Colon (tissue), 2 donors: ENCODE results near the gene EIF4H.
"Not testable (repeated sequence)": the region's sequence is repeated elsewhere in the genome, so short reads cannot be mapped to it uniquely, and the experiment has no call there.

Experiments
- FAIRE-seq: peaks from 2 replicates; lab custom pipeline; 2012; peaks lifted over from hg19 to GRCh38; lab: Jason Lieb, UNC
- donor health status: control.
- donor health status: control.

Gene EIF4H

GRCh38 chr7:74199551-74200355 is 25.6 kb downstream of the EIF4H start:
- FAIRE-seq: no peak

GRCh38 chr7:74202841-74203556 is 28.8 kb downstream of the EIF4H start:
- FAIRE-seq: no peak

- no peak for FAIRE-seq
These were observed 29.9 kb downstream of the EIF4H start for GRCh38 chr7:74203956-74204618.

GRCh38 chr7:74206052-74206451 is 31.9 kb downstream of the EIF4H start:
- not testable (repeated sequence) for FAIRE-seq

- FAIRE-seq: no peak
These were observed 32.5 kb downstream of the EIF4H start for GRCh38 chr7:74206589-74207120.

- FAIRE-seq: no peak
These were observed 33.4 kb downstream of the EIF4H start for GRCh38 chr7:74207586-74207985.

- not testable (repeated sequence) for FAIRE-seq
These were observed 34.1 kb downstream of the EIF4H start for GRCh38 chr7:74208241-74208640.

- FAIRE-seq: no peak
These were observed 38.5 kb downstream of the EIF4H start for GRCh38 chr7:74212661-74213060.

GRCh38 chr7:74214816-74215630 is 40.9 kb downstream of the EIF4H start:
- no peak for FAIRE-seq

- no peak for FAIRE-seq
These were observed 41.8 kb downstream of the EIF4H start for GRCh38 chr7:74215921-74216320.

- FAIRE-seq: no peak
These were observed 42.2 kb downstream of the EIF4H start for GRCh38 chr7:74216361-74216761.

- FAIRE-seq: no peak
These were observed 43.5 kb downstream of the EIF4H start for GRCh38 chr7:74217455-74218342.

- FAIRE-seq: no peak
These were observed 44.2 kb downstream of the EIF4H start for GRCh38 chr7:74218343-74218698.

GRCh38 chr7:74219416-74219815 is 45.3 kb downstream of the EIF4H start:
- no peak for FAIRE-seq

GRCh38 chr7:74220229-74220628 is 46.1 kb downstream of the EIF4H start:
- no peak for FAIRE-seq

GRCh38 chr7:74221713-74222112 is 47.6 kb downstream of the EIF4H start:
- FAIRE-seq: no peak

- no peak for FAIRE-seq
These were observed 48.9 kb downstream of the EIF4H start for GRCh38 chr7:74222851-74223710.

GRCh38 chr7:74223711-74224510 is 49.8 kb downstream of the EIF4H start:
- FAIRE-seq: no peak

- FAIRE-seq: no peak
These were observed 50.3 kb downstream of the EIF4H start for GRCh38 chr7:74224511-74224832.
